EL (cell line): ENCODE measurements around the gene CIAO3.

Experiments used
- DNase-seq: peaks from one replicate; pipeline ENCODE4 v3.0.0-alpha.2; 2016

The CIAO3 gene

GRCh38 chr16:734208-734980, 6.4 kb downstream of the CIAO3 start:
- DNase-seq: no peak

DNA sequence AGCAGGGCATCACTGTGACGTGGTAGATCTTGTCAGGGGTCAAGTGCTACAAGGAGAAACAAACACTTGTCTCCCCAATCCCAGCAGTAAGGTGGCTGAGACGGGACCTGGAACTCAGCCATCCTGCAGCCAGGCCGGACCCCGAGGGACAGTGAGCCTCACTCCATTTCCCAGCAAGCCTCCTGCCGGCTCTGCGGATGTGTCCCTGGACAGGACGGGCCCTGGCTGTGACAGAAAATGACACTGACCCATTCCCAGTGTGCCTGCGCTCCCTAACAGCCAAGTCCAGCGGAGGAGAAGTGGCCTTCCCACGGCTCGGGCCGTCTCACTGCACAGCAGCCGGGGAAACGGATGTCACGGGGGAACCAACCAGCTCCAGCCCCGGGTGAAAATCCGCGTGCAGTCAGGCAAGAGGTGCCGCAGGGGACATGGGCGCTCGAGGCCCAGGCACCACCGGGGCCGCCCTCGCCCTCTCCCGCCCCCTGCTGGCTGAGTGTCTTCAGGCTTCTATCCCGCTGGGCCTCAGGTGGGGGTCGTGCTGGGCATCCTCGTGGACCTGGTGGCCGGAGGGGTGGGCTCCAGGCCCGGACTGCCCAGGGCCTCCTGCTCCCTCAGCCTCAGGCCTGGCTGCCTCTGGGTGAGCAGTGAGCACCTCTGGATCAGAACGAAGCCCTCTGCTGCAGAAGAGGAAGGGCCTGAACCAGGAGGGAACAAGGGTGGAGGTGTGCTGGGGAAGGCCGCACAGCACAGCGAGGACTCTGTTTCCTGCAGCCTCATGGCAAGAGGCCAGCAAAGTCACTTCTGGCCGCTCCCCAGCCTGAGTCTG, 7.2 kb downstream of the CIAO3 start:
- DNase-seq: no peak

GRCh38 chr16:732936-733335, 7.9 kb downstream of the CIAO3 start:
- no peak for DNase-seq

DNA sequence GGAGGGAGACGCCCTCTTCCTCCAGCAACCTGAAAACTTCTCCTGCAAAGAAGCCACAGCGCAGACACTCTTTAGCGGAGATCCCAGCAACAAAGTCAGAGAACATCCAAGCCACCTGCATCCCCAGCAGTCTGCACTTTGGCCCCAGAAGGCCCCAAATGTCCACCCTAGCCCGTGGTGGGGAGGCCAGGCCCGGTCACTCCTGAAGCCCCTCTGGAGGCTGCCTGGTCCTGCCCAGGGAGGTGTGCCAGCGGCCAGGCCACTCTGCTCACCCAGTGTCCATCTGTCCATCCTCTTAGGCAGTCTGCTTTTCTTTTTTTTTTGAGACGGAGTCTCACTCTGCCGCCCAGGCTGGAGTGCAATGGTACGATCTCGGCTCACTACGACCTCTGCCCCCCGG, 8.5 kb downstream of the CIAO3 start:
- DNase-seq: no peak

DNA sequence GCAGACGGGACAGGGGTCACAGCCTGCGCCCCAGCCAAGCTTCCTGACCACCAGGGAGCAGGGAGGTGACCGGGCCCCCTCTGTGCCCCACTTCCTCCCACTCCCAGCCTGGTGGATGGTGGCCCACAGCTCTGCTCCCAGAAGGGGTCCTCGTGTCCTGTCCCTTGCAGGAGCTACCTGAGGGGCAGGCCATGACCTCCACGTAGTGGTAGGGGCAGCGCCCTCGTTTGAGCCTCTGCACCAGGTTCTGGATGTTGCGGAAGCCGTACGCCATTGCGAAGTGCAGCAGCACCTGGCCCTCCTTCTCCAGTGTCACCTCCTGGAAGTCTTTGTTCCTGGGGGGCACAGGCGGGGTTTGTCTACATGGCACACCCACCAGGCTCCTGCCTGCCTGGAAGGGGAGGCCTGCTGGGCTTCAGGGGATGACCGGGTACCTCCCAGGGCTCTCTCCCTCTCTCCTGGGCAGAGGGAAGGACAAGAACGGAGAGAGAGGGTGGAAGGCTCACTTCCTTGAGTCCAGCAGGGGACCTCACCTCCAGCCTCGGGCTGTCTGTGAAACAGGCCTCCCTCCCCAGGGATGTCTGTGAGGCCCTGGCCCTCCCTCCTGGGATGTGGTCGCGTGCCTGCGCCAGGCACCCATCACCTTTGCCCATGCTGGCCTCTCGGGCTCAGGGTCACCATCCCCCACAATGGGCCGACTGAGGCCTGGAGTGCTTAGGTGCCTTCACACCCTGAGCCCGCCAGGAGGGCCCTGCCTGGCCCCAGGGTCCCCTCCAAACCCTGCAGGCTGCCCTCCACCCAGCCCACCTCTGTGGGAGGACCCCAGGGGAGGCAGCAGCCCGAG, 9.9 kb downstream of the CIAO3 start:
- no peak for DNase-seq

DNA sequence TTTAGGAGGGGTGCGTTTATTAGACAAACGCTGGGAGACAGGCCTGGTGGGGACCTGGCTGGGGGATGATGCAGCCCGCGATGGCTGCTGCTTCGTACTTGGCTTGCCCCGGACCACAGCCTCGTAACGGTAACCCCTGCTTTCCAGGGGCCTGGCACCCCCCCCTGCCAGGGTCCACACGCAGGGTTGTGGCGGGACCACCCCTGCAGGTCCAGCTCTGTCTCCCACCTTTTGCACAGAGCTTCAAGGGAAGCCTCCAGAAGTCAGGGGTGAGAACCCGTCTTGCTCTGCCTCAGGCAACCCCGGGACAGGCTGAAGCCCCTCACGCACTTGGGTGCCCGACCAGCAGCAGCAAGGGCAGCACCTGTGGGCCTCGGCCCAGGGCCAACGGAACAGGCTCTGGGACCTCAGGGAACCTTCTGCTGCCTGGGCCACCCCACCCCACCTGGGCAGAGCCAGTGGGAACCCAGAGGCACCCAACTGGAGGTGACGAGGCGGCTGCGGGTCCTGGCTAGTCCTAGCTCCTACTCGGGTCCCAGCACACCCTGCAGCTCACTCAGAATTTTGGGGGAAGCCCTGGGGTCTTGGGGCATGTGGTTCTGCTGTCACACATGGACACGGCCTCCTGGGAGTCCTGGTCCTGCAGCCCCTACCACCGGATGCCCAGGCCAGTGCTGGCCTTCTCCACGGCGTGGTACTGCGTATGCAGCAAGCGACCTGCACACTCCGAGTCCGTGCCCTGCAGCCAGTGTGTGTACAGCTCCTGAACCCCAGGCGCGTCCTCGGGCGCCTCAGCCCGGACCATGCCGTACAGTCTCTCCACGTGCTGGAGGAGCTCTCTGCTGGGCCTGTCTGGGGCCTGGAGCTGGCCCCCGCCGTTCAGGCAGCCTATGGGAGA, 10.8 kb downstream of the CIAO3 start:
- DNase-seq: no peak

DNA sequence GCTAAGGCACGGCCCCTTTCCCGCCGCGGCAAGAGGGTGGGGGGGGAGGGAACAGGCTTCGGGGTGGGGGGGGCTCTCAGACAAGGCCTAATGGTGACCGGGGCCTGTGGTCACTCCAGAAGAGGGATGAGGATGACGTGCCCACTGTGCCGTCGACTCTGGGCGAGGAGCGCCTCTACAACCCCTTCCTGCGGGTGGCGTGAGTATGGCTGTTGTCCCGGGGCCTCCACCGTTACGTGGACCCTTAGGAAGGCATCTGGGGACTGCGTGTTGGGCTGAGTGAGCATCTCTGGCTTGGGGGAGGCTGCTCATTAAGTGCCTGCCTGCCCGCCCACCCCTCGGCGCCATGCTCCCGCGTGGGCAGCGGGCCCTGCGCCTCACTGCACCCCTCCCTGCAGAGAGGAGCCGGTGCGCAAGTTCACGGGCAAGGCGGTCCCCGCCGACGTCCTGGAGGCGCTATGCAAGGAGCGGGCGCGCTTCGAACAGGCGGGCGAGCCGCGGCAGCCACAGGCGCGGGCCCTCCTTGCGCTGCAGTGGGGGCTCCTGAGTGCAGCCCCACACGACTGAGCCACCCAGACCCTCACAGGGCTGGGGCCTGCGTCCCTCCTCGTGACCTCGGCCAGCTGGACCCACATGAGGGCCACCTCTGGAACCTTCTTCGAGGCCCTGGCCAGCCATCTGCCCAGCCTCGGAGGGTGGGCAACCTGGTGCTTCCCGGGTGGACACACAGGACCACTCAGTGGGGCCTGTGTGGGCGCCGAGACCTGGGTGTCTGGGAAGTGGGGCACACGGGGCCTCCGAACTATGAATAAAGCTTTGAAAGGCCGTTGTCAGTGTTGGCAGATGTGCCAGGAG, 11.7 kb downstream of the CIAO3 start:
- no peak for DNase-seq

- DNase-seq: peak; percentile 83
Observed at GRCh38 chr16:728131-728889, 12.5 kb downstream of the CIAO3 start.

DNA sequence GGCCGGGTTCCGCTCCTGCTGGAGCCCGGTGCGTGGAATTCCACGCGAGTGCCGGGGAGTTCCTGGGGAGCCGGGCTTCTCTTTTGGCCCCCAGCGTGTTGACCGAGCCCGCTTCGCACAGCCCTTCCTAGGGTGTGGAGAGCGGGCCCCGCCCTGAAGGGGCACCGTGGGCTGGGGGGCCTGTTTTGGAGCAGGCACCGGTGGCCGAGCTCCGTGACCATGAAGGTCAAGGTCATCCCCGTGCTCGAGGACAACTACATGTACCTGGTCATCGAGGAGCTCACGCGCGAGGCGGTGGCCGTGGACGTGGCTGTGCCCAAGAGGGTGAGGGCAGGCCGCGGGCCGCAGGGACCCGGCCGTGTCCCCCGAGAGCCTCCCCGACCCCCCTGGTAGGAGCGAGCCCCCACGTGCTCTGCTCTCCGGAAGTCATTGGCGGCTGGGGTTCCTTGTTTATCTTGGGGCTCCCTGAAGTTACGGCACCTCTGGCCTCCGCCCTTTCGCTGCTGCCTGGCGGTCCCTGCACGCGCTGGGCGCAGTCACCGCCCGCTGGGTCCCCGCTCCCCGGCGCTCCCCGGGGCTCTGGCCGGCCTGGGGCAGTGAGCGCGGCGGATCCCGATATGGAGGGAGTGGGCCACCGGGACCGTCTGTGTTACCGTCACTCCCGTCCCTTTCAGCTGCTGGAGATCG, 13.4 kb downstream of the CIAO3 start:
- peak; percentile 24 for DNase-seq

DNA sequence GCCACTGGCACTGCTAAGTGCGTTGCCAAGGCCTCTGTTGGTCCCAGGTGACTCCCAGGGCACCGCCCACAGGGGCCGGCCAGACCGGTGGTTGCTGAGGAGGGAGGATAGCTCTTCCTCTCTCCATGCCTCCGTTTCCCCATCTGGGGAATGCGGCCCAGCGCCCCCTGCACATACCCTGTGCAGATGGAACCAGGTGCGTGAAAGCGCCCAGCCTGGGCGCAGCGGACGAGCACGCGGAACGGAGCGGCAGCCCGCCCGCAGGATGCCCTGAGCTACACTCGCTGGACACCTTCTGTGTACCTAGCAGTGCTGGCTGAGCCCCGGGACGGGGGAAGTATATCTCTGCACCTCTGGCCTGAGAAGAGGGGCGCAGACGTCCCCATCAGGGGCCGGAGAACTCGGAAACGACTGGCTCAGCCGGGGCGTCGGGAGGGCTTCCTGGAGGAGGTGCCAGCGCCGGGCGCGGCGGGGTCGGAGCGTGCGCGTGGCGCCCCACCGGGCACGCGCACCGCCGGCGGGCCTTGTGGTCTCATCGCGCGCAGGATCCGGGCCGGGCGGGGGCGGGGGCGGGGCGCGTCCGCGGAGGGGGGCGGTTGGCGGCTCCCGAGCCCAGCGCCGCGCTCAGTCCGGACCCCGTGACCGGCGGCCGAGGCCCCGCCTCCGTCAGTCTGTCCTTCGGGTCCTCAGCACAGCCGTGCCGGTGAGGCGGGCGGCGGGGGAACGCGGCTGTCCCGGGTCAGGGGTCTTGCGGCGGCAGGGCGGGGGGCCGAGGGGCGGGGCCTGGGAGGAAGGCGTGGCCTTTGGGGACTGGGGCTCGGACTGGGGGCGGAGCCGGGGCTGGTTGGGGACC, 14.1 kb downstream of the CIAO3 start, which contains the start of the genes CCDC78 and HAGHL:
Gene CCDC78, minus strand, starts transcription at position 6 of the 853 bp plus-strand sequence. CDS start 76 bp downstream, outside the sequence.
Gene HAGHL, plus strand, starts transcription at position 669 of the 853 bp plus-strand sequence. CDS start 404 bp downstream, outside the sequence.
- peak; percentile 55 for DNase-seq

- no peak for DNase-seq
Observed at GRCh38 chr16:726188-726437, 14.7 kb downstream of the CIAO3 start.

GRCh38 chr16:725463-726187, 15.2 kb downstream of the CIAO3 start:
- DNase-seq: no peak

DNA sequence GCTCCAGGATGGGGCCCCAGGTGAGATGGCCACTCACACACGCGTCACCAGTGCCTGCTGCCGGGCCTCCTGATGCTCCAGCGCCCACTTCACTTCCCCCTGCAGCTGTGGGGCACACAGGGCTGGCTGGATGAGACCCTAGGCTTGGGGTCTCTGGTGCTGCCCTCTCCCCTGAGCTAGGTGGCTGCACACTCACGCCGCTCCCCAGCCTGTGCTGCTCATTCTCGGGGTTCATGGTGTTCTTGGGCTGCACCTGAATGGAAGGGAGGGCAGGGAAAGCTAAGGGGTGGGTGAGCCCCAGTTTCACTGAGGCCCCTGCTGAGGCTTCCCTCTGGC, 15.8 kb downstream of the CIAO3 start:
- no peak for DNase-seq

DNA sequence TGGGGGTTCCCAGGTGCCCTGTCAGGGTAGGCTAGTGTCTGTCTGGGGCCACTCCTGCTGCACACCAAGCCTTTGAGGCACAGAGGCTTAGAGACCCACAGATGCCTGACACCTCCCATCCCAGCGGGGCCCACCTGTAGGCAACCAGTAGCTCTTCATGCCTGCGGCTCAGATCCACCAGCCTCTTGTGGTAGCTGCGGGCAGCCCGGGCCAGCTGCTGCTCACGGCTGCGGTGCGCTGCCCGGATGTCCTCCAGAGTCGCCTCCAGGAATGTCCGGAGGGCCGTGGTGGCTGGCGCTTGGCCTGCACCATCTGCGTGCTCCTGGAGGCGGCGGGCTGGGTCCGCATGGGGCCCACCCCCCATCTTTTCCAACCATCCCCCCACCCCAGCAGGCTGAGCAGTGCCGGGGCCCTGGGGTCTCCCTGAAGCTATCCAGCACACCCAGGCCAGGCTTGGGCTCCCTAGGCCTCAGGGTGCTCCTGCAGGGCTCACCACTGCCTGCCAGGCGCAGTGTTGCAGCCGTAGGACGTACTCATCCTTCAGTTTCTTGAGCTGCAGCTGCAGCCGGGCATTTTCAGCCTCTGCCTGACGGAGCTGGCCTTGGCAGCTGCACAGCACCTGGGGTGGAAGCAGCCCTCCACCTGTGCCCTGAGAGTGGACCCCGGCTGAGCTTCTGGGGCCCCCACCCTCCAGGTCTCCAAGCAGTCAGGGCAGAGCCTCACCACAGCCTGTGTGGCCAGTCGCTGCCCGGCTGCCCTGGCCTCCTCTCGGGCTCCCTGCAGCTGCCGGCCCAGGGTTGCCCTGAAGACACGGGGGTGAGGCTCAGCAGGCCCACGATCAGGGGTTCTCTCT, 16.4 kb downstream of the CIAO3 start:
- DNase-seq: no peak

GRCh38 chr16:723695-724094, 17.1 kb downstream of the CIAO3 start:
- no peak for DNase-seq

GRCh38 chr16:722835-723633, 17.8 kb downstream of the CIAO3 start:
- DNase-seq: no peak
